Inflammatory macrophage (primary cell): ENCODE measurements around the gene GYPC.
"Not testable (repeated sequence)": the region's sequence is repeated elsewhere in the genome, so short reads cannot be mapped to it uniquely, and the experiment has no call there.

Source experiments
- DNase-seq, 2 donors: peaks; one replicate each; pipeline ENCODE4 v3.0.0-alpha.2; 2020 to 2022

GYPC gene

GRCh38 chr2:126699716-126700581, 44.0 kb downstream of the GYPC start:
- DNase-seq: no peak

- no peak for DNase-seq
These were observed 44.7 kb downstream of the GYPC start for GRCh38 chr2:126700677-126701076.

- no peak for DNase-seq
These were observed 47.4 kb downstream of the GYPC start for GRCh38 chr2:126703311-126703710.

GRCh38 chr2:126704434-126705160, 48.6 kb downstream of the GYPC start:
- no peak for DNase-seq

GRCh38 chr2:126707191-126707590, 51.2 kb downstream of the GYPC start:
- DNase-seq: no peak

- no peak for DNase-seq
These were observed 52.0 kb downstream of the GYPC start for GRCh38 chr2:126707941-126708340.

- DNase-seq: peak; percentile 27
These were observed 58.4 kb downstream of the GYPC start for GRCh38 chr2:126714191-126714965.

- no peak for DNase-seq
These were observed 59.2 kb downstream of the GYPC start for GRCh38 chr2:126715111-126715510.

GRCh38 chr2:126715576-126716406, 59.8 kb downstream of the GYPC start:
- DNase-seq: no peak

- DNase-seq: not testable (repeated sequence)
These were observed 61.3 kb downstream of the GYPC start for GRCh38 chr2:126717277-126717676.

- DNase-seq: no peak
These were observed 62.0 kb downstream of the GYPC start for GRCh38 chr2:126717928-126718327.

- DNase-seq: peak; percentile 3 to 17
These were observed 63.4 kb downstream of the GYPC start for GRCh38 chr2:126719191-126719832.

- DNase-seq: peak; percentile 10 to 45
These were observed 63.9 kb downstream of the GYPC start for GRCh38 chr2:126719833-126720351.

GRCh38 chr2:126720638-126721037, 64.7 kb downstream of the GYPC start:
- DNase-seq: peak in 1 of 2 donors; percentile 7

GRCh38 chr2:126722081-126722480, 66.1 kb downstream of the GYPC start:
- DNase-seq: no peak

- DNase-seq: no peak
These were observed 66.6 kb downstream of the GYPC start for GRCh38 chr2:126722546-126722945.

GRCh38 chr2:126723281-126723815, 67.4 kb downstream of the GYPC start:
- DNase-seq: no peak

- DNase-seq: no peak
These were observed 69.6 kb downstream of the GYPC start for GRCh38 chr2:126725580-126725979.

- no peak for DNase-seq
These were observed 73.9 kb downstream of the GYPC start for GRCh38 chr2:126729896-126730295.

GRCh38 chr2:126730655-126731054, 74.7 kb downstream of the GYPC start:
- no peak for DNase-seq

- DNase-seq: no peak
These were observed 75.4 kb downstream of the GYPC start for GRCh38 chr2:126731353-126731752.
